NCI-H774 (cell line): Measurements from ENCODE around the gene TSTD1.
"Not testable (repeated sequence)": the region's sequence is repeated elsewhere in the genome, so short reads cannot be mapped to it uniquely, and the experiment has no call there.

Experiments
- DNase-seq: peaks from one replicate; lab custom pipeline; 2025; lab: John Stamatoyannopoulos, UW

The TSTD1 gene

DNA sequence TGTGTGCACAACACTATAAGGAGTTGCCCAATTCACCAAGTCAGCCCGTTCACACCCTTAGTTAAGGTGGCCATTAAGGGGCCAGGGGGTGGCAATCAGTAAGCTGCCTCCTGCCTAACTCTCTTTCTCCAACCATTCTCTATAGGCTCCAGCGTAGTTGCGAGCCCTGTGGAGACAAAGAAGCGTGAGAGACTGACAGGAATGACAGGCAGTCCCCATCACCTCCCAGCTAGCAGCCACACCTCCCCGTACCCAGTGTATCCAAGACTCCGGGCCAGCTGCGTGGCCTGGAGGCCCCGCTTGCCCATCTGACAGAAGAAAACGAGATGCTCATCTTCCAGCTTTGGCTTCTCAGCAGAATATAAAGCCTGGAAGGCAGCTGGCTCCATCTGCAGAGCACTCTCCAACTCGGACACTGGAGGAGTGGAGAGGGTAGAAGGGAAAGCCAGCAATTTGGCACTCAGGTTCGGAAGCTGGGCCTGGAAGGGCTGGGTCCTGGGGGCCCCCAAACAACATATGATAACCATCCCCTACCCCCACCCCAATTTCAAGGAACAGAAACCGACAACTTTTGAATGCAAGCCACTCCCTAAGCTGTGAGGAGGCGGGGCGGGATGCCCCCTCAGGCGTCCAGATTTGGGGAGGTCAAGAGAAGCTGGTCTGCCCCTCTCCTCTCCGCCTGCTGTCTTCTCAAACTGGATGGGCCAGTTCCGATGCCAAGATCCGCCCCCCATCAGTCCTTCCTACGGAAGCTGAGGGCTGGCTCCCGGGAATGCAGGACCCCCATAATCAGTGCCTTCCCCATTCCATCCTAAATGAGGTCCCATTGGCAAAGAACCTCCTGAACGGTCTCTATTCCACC, 872 bp downstream of the TSTD1 start:
- no peak for DNase-seq

DNA sequence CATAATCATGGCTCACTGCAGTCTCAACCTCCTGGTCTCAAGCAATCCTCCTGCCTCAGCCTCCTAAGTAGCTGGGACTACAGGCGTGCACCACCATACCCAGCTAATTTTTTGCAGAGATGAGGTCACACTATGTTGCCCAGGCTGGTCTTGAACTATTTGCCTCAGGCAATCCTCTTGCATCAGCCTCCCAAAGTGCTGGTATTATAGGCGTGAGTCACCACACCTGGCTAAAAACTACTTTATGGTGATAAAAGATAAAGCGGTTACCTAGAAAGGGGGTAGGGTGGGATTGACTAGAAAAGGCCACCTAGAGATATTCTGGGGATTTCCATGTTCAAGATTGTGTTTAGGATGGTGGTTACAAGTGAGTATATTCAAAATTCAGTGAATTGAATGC, 5.0 kb downstream of the TSTD1 start:
- DNase-seq: no peak

DNA sequence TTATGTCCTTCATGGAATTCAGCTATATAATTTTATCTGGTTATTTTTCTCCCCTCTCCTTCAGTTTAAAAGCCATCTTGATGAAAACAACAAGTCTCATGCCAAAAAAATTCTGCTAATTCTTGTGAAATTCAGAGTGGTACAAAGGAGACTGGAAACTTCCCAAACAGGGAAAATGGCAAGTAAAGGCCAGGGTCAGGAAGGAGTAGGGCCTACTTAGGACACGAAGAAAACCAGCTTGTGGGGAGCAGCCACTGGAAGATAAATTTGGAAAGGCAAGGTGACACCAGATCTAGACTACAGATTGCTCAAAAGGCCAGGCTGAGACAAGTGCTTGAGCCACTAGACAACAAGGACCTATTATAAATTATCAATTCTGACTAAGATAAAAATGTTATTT, 6.4 kb downstream of the TSTD1 start:
- DNase-seq: no peak

DNA sequence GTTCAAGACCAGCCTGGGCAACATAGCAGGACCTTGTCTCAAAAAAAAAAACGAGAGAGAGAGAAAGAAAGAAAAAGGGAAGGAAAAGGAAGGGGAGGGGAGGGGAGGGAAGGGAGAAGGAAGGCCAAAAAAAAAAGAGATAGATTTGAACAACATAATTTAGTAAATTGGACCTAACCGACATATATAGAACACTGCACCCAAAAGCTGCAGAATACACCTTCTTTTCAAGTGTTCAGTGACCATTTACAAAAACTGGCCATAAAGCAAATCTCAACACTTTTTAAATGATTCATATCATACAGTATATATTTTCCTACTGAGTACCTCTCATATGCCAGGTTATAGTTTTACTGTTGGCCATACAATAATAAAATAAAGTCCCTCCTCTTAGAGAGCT, 6.9 kb downstream of the TSTD1 start:
- no peak for DNase-seq

DNA sequence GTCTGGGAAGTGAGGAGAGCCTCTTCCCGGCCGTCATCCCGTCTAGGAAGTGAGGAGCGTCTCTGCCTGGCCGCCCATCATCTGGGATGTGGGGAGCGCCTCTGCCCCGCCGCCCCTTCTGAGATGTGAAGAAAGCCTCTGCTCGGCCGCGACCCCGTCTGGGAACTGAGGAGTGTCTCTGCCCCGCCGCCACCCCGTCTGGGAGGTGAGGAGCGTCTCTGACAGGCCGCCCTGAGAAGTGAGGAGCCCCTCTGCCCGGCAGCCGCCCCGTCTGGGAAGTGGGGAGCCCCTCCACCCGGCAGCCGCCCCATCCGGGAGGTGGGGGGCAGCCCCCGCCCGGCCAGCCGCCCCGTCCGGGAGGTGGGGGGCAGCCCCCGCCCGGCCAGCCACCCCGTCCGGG, 9.3 kb downstream of the TSTD1 start:
- DNase-seq: not testable (repeated sequence)

DNA sequence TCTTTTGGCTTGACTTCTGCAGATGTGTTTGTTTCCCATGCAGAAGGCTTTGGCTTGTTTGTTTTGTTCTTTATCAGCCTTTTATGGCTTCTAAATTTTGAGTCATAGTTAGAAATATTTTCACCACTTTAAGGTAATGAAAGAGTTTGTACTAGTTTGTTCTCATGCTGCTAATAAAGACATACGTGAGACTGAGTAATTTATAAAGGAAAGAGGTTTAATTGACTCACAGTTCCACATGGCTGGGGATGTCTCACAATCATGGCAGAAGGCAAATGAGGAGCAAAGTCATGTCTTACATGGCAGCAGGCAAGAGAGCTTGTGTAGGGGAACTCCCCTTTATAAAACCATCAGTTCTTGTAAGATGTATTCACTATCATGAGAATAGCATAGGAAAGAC, 11.8 kb downstream of the TSTD1 start:
- not testable (repeated sequence) for DNase-seq

DNA sequence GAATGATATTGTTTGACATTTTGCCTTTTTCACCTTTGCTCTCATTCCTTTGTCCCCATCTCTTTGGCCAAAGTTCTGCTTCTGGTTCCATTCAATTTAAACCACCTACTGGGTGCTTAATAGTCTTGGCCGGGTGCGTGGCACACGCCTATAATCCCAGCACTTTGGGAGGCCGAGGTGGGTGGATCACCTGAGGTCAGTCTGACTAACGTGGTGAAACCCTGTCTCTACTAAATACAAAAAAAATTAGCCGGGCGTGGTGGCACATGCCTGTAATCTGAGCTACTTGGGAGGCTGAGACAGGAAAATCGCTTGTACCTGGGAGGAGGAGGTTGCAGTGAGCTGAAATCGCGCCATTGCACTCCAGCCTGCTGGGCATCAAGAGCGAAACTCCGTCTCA, 16.3 kb downstream of the TSTD1 start:
- DNase-seq: not testable (repeated sequence)

DNA sequence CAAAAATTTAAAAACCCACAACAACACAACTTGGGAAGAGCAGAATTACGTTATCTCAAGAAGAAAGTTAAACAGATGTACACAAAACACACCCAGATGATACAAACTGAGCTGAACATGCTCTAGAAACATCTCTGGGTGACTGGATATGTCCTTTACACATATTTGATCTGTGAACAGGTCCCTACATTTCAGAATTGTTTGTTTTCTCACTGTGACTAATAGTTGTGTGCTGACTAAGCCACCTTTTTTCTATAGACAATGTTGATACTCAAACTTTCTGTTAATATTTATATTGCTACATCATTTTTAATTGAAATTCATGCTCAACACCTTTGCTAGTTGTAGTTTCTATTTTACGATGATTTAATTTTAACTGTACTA, 16.8 kb downstream of the TSTD1 start:
- no peak for DNase-seq

DNA sequence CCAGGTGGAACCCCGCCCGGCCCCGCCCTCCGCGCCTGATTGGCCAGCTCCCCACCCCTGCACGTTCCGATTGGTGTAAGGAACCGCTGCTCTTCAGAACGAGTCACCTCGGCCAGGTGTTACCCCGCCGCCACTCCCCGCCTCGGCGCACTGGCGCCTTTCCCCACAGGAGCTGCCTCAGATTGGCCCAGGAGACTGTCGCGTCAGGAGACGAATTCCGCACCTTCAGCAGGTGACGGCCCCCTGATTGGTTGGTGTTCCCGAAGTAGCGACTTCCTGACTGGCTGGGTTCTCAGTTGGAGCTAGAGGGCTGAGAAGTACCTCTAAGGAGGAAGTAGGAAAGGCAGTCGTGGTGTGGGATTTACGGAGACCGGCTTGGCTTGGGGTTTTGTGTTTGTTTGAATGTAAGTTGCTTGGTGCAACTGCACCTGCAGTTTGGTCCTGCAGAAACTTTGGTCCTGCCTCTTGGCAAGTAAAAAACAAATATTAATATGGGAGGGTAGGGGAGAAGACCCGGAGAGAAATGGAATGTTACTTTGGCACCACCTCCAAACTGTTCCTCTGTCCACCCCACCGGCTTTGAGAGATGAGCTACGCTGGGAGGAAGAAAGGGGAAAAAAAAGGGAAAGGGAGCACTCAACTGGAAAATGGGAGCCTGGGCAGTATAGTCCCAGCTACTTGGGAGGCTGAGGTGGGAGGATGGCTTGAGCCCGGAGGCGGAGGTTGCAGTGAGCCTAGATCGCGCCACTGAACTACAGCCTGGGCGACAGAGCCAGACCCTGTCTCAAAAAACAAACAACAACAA, 17.4 kb downstream of the TSTD1 start:
- peak; percentile 99 for DNase-seq

DNA sequence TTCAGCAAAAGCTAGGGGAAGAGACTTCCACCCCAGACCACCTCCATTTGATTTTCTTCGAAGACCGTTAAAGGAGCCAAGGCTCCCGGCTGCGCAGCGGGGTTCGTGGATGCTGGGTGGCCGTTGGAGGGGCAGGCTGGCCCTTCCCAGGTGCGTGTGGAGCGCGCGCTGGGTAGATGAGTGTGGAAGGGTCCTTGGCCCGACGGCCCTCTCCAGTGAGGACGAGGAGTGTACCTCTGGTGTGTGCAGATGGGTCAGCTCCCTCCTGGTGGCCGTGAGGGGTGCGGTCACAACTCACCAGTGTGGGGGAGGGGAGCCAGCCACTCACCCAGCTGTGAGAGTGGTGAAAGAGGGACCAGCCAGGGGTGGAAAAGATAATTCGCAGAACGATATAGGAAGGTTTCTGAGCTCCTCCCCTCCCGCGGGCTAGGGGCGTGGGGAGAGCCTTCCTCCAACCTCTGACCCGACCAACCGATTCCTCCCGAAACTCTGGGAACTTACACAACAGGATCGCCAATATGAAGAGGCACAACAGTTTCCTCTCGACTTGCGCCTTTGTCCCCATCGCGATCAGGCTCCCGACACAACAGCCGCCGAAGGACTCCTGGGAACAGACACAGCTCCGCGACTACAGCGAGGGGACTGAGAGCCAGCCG, 18.1 kb downstream of the TSTD1 start, which contains the start of gene F11R:
Gene F11R (minus strand): TSS at position 644 of the 656 bp plus-strand sequence. CDS start 79 bp downstream, at position 565.
- no peak for DNase-seq

DNA sequence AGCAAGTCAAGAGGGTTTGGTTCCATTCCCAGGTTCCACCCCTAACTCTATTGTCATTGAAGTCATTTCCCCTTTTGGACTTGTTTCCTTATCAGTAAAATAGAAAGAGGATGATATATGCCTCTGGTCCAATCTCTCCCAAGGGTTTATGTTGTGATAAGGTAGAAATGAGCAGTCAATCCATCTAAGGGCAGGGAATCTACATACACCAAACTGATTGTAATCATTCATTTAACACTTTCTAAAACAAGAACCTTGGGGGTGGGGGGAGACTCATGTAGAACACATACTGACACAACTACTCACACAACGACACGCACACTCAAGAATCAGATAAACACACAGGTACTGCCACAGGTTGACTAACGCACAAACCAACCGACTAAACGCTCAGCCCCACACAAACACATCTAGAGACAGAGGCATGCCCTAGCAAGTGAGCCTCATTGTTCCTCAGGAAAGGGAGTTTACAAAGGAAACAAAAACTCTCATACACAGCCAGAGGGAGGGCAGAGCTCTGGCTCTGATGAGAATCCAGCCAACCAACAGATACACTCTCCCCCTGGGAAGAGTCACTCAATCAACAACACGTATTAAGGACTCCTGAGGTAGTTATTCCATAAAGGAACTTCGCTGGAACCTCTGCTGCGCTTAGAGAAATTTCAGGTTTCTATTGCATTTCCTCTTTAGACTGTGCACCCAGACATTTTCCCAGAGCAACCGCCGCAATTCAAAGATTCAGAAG, 18.8 kb downstream of the TSTD1 start:
- DNase-seq: no peak

DNA sequence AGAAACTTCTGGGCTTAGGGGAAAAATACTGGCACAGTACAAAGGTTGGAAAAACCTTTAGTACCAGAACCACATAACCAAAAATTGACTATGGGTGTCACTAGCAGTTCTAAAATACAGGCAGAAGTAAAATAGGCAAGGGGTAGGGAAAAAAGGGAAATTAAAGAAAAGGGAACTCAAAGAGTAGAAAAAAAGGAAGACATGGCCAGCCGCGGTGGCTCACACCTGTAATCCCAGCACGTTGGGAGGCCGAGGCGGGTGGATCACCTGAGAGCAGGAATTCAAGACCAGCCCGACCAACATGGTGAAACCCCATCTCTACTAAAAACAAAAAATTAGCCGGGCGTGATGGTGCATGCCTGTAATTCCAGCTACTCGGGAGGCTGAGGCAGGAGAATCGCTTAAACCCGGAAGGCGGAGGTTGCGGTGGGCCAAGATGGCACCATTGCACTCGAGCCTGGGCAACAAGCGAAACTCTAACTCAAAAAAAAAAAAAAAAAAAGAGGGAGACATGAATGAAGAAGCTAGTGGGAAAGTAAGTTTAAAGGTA, 19.6 kb downstream of the TSTD1 start:
- DNase-seq: not testable (repeated sequence)

DNA sequence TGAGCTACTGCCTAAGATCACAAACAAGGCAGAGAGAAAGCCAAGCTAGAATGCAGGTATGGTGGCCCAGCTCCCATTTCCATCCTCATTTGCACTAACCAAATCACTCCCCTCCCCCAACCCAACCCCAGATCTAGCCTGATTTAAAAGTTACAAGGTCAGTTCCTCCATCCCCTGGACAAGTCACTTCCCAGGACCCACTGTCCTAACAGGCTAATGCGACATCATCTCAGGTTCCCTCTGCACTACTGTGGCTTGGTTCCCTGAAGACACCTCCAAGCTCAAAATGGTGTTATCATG, 20.2 kb downstream of the TSTD1 start:
- no peak for DNase-seq

DNA sequence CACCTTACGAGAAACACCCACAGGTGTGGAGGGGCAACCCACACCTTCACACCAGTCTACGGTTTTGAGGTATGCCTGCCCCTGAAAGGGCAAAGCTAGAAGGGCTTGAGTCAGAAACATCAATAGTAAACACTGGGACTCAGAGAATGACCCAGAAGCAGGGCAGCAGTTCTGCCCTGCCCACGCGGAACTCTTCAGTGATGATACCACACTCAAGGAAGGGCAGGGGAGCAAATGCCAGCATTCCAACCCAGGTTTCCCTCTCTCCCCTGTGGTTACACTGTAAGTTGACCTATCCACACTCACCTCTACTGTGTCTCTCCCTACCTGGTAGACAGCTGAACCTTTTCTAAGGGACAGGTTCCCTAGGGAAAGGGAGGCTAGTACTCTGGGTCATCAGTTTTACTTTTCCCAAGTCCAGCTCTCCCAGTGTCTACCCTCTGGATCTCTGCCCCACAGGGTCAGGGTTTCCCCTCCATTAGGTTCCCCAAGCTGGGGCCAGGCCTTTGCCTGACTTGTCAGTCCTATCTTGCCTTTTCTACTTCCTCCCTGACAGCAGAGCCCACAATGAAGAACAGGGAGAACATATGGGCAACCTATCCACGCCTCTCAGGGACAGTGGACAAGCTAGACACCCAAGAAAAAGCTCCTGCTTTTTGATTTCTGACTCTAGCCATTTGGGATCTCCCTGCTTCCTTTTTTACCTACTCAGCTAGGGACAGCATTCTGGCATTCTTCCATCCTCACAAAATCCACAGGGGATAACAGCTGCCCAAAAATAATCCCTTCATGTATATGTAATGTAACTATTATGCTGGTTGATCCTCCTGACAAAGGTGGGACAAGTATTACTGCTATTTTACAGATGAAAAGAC, 20.8 kb downstream of the TSTD1 start:
- no peak for DNase-seq

DNA sequence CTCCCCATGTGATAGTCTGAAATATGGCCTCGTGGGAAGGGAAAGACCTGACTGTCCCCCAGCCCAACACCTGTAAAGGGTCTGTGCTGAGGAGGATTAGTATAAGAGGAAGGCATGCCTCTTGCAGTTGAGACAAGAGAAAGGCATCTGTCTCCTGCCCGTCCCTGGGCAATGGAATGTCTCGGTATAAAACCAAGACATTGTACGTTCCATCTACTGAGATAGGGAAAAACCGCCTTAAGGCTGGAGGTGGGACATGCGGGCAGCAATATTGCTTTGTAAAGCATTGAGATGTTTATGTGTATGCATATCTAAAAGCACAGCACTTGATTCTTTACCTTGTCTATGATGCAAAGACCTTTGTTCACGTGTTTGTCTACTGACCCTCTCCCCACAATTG, 21.6 kb downstream of the TSTD1 start:
- not testable (repeated sequence) for DNase-seq

DNA sequence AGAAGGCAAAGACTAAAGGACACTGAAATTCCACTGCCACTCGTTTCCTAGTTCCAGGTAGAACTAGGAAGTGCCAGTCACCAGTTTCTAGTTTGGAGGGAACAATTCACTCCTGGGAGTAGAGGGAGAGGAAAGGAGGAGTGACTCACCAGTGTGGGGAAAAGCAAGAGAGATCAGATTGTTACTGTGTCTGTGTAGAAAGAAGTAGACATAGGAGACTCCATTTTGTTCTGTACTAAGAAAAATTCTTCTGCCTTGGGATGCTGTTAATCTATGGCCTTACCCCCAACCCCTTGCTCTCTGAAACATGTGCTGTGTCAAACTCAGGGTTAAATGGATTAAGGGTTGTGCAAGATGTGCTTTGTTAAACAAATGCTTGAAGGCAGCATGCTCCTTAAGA, 22.1 kb downstream of the TSTD1 start:
- not testable (repeated sequence) for DNase-seq

DNA sequence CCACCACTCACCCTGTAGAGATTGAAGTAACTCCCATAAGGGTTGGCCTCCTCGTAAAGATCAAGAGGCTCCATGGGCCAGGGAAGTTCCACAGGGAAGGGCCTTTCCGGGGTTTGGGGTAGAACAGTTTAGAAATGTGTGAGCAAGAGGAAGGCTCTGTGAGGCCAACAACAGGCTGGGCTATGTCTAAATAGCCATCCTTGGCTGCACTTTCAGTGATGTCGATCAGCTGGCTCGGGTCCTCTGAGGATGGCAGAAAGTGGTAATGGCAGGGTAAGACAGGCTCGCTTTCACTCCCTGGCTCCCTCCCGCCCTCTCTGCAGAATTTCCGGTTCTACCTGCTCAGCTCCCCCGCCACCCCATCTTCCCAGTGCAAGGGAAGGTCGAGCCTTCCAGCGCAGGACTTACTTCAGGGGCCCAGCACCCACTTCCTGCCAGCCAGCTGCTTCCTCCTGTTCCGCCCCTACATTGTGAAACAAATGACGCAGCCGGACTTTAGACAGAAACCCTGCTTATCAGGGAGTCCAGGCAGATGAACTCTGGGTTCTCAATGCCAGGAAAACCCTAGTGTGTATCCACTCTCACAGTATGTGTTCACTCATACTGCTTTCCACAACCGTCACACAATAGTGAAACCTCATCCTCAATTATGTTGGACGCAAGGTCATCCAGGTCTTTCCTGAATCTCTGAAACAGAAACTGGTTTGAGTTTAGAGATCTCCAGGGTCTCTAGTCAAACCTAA, 25.1 kb downstream of the TSTD1 start:
- no peak for DNase-seq

DNA sequence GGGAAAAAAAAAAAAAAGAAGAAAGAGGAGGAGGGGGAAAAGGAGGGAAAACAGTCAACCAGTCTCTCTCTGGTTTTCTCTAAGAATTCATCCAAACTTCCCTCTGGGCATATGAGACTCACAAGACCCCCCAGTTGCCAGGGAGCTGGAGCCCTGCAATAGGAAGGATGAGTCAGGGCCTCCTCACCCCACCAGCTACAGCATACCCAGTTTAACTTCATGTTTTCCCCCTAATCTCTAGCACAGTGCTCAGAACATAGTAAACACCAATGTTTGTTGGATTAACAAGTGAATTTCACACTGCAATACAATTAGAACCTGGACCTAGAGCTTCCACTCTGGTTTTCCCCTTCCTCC, 25.7 kb downstream of the TSTD1 start:
- no peak for DNase-seq

DNA sequence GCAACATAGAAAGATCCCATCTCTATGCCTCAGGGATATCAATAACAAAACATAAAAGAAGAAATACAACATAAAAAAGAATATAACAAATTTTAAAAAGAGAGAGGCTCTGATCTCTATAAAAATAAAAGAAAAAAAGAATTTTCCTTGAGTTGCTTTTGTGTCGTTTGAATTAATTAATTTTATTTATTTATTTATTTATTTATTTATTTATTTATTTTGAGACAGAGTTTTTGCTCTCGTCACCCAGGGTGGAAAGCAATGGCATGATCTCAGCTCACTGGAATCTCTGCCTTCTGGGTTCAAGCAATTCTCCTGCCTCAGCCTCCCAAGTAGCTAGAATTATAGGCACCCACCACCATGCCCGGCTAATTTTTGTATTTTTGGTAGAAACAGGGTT, 26.3 kb downstream of the TSTD1 start:
- no peak for DNase-seq

DNA sequence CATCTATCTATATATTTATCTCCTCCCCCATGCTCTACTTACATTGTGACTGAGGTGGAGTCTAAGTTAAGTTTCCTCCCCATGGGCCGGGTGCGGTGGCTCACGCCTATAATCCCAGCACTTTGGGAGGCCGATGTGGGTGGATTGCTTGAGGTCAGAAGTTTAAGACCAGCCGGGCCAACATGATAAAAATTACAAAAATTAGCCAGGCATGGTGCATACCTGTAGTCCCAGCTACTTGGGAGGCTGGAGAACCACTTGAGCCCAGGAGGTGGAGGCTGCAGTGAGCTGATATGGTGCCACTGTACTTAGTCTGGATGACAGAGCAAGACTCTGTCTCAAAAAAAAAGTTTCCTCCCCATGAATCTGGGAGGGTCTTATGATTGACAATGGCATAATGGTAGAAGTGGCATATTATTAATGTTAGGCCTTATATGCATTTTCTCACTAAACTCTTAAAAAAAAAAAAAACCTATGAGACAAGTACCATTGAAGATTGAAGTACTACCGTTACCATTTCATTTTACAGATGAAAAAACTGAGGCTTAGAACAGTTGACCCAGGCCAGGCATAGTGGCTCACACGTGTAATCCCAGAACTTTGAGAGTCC, 29.1 kb downstream of the TSTD1 start:
- DNase-seq: no peak
